Measurements from ENCODE around the gene FBN1.

DNA sequence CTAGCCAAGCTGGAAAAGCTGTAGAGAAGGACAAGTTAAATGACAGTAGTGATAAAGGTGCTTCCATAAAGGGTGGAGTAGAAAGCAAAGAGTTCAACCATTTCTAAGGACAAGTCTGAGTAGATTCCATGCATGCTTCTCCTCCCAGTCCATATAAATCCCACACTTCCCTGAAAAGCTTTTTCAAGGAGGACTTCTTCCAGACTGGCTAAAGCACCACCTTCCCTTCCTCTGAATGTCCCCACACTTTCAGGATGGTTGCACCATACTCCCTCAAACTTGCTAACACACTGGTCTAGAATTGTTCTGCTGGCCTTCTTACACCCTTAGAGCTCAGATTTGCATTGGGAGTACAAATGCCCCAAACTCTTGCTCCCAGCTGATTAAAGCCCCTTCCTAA is 40.9 kb downstream of the FBN1 start:
- TF ChIP-seq, protein P1, sequence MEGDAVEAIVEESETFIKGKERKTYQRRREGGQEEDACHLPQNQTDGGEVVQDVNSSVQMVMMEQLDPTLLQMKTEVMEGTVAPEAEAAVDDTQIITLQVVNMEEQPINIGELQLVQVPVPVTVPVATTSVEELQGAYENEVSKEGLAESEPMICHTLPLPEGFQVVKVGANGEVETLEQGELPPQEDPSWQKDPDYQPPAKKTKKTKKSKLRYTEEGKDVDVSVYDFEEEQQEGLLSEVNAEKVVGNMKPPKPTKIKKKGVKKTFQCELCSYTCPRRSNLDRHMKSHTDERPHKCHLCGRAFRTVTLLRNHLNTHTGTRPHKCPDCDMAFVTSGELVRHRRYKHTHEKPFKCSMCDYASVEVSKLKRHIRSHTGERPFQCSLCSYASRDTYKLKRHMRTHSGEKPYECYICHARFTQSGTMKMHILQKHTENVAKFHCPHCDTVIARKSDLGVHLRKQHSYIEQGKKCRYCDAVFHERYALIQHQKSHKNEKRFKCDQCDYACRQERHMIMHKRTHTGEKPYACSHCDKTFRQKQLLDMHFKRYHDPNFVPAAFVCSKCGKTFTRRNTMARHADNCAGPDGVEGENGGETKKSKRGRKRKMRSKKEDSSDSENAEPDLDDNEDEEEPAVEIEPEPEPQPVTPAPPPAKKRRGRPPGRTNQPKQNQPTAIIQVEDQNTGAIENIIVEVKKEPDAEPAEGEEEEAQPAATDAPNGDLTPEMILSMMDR (conservative IDR thresholded peaks at IDR 0.05; ENCODE audit: low read depth in 2 of 2) = no peak
- TF ChIP-seq, protein P2, sequence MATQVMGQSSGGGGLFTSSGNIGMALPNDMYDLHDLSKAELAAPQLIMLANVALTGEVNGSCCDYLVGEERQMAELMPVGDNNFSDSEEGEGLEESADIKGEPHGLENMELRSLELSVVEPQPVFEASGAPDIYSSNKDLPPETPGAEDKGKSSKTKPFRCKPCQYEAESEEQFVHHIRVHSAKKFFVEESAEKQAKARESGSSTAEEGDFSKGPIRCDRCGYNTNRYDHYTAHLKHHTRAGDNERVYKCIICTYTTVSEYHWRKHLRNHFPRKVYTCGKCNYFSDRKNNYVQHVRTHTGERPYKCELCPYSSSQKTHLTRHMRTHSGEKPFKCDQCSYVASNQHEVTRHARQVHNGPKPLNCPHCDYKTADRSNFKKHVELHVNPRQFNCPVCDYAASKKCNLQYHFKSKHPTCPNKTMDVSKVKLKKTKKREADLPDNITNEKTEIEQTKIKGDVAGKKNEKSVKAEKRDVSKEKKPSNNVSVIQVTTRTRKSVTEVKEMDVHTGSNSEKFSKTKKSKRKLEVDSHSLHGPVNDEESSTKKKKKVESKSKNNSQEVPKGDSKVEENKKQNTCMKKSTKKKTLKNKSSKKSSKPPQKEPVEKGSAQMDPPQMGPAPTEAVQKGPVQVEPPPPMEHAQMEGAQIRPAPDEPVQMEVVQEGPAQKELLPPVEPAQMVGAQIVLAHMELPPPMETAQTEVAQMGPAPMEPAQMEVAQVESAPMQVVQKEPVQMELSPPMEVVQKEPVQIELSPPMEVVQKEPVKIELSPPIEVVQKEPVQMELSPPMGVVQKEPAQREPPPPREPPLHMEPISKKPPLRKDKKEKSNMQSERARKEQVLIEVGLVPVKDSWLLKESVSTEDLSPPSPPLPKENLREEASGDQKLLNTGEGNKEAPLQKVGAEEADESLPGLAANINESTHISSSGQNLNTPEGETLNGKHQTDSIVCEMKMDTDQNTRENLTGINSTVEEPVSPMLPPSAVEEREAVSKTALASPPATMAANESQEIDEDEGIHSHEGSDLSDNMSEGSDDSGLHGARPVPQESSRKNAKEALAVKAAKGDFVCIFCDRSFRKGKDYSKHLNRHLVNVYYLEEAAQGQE (IDR thresholded peaks at IDR 0.05; ENCODE audit: unreplicated experiment) = no peak
- TF ChIP-seq ZNF114 (CRISPR knock-in tag; IDR thresholded peaks at IDR 0.05) = no peak
- TF ChIP-seq, protein P3, sequence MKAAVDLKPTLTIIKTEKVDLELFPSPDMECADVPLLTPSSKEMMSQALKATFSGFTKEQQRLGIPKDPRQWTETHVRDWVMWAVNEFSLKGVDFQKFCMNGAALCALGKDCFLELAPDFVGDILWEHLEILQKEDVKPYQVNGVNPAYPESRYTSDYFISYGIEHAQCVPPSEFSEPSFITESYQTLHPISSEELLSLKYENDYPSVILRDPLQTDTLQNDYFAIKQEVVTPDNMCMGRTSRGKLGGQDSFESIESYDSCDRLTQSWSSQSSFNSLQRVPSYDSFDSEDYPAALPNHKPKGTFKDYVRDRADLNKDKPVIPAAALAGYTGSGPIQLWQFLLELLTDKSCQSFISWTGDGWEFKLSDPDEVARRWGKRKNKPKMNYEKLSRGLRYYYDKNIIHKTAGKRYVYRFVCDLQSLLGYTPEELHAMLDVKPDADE (IDR thresholded peaks at IDR 0.05) = no peak
- TF ChIP-seq EZH2phosphoT487 (IDR thresholded peaks at IDR 0.05; ENCODE audit: unreplicated experiment) = no peak
- no peak for TF ChIP-seq POLR2AphosphoS5 (IDR thresholded peaks at IDR 0.05; ENCODE audit: low read depth)
